Measurements from ENCODE around the gene SEC23IP. TPM values are rescaled to one million over a fixed set of nuclear protein-coding genes. Genes with fewer than 3 reads are reported as not detected.

Gene SEC23IP
- total RNA-seq, 4 donors from 2014 or later: 28.7 to 87.4 (median 41.1) TPM

- TF ChIP-seq CTCF (IDR thresholded peaks at IDR 0.05) (no peak), POLR2A (IDR thresholded peaks at IDR 0.05) (no peak)
- Histone ChIP-seq H3K4me1 (no peaks in the 10 kb centered on the region), H3K27me3 (no peaks in the 10 kb centered on the region), H3K36me3 (peaks cover 0 to 70% (median 0%) of the 10 kb centered on the region in 3 donors), H3K27ac (no peak overlapping the region), H3K9me3 (no peaks in the 10 kb centered on the region), H3K4me3 (no peak overlapping the region)
- no peak for DNase-seq
Measured at GRCh38 chr10:119852822-119853221, 39.7 kb upstream of the SEC23IP start.

- Histone ChIP-seq H3K27ac (no peak overlapping the region), H3K27me3 (no peaks in the 10 kb centered on the region), H3K4me3 (no peak overlapping the region), H3K36me3 (peaks cover 0 to 73% (median 0%) of the 10 kb centered on the region in 3 donors), H3K4me1 (no peaks in the 10 kb centered on the region), H3K9me3 (no peaks in the 10 kb centered on the region)
- no peak for DNase-seq
- TF ChIP-seq CTCF (IDR thresholded peaks at IDR 0.05) (no peak), POLR2A (IDR thresholded peaks at IDR 0.05) (no peak)
Measured at GRCh38 chr10:119853574-119853973, 39.0 kb upstream of the SEC23IP start.

GRCh38 chr10:119858063-119858462 is 34.5 kb upstream of the SEC23IP start:
- TF ChIP-seq CTCF (IDR thresholded peaks at IDR 0.05) (no peak), POLR2A (IDR thresholded peaks at IDR 0.05) (no peak)
- Histone ChIP-seq H3K27me3 (no peaks in the 10 kb centered on the region), H3K9me3 (no peaks in the 10 kb centered on the region), H3K36me3 (peaks cover 0 to 35% (median 0%) of the 10 kb centered on the region in 3 donors), H3K27ac (no peak overlapping the region), H3K4me1 (no peaks in the 10 kb centered on the region), H3K4me3 (no peak overlapping the region)
- DNase-seq: no peak

GRCh38 chr10:119859420-119860258 is 32.9 kb upstream of the SEC23IP start:
- peaks cover 0 to 28% (median 0%) of the 10 kb centered on the region in 3 donors for H3K36me3 ChIP-seq
- H3K27me3 ChIP-seq: no peaks in the 10 kb centered on the region
- no peaks in the 10 kb centered on the region for H3K4me1 ChIP-seq
- no peak for DNase-seq
- H3K27ac ChIP-seq: no peak overlapping the region
- TF ChIP-seq CTCF (IDR thresholded peaks at IDR 0.05): peak in 4 of 6 experiments; percentile 59 to 79 (median 72)
- TF ChIP-seq POLR2A (IDR thresholded peaks at IDR 0.05): no peak
- H3K4me3 ChIP-seq: no peak overlapping the region
- H3K9me3 ChIP-seq: no peaks in the 10 kb centered on the region

- Histone ChIP-seq H3K9me3 (no peaks in the 10 kb centered on the region), H3K27me3 (no peaks in the 10 kb centered on the region), H3K27ac (no peak overlapping the region), H3K36me3 (peaks cover 0 to 21% (median 0%) of the 10 kb centered on the region in 3 donors), H3K4me1 (no peaks in the 10 kb centered on the region), H3K4me3 (no peak overlapping the region)
- no peak for DNase-seq
- TF ChIP-seq POLR2A (IDR thresholded peaks at IDR 0.05) (no peak), CTCF (IDR thresholded peaks at IDR 0.05) (no peak)
Measured at GRCh38 chr10:119860866-119861607, 31.5 kb upstream of the SEC23IP start.

Measured in Peyer's patch (tissue), 4 donors.